Measurements from ENCODE around the gene CHCHD10.

CHCHD10 gene

DNA sequence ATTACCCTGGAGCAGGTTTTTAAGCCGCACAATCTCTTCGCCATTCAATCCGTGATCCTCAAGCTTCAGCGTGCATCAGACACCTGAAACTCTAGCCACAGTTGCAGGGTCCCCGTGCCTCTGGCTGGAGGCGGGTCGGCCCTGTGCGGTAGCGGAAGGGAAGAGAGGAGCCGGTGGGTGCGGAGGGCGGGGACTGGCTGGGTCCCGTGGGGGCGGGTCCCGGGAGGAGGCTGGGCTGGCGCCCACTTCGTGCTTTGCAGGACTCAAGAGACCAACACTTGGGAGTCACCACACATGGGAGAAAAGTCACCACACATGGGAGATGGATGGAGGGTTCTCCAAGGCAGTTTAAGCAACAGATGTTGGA lies 4.2 kb downstream of the CHCHD10 start:
- peak overlapping the region in 6 of 7 experiments; percentile 10 to 73 (median 47) for H3K4me3 ChIP-seq (ENCODE audit: control insufficient read depth in 1 of 7, extremely low read depth in 1 of 7, insufficient read depth in 4 of 7, low read depth in 2 of 7, low read length in 6 of 7)
- DNase-seq = peak in 2 of 3 donors; percentile 40 to 49
- 13% methylated on average over 15 of the region's 17 CpGs for WGBS (ENCODE audit: insufficient coverage)
- POLR2A ChIA-PET = no interaction called here
- no peak overlapping the region for H3K27ac ChIP-seq (ENCODE audit: insufficient read depth in 1 of 2, low read depth in 1 of 2, low read length in 2 of 2, poor library complexity in 1 of 2, severe bottlenecking in 2 of 2)
- no peaks in the 10 kb centered on the region for H3K9me3 ChIP-seq (ENCODE audit: control extremely low read depth in 1 of 5, control insufficient read depth in 4 of 5, insufficient read depth in 2 of 5, low read depth in 1 of 5, low read length in 4 of 5)
- no peaks in the 10 kb centered on the region for H3K27me3 ChIP-seq (replicated peaks in 2 of 5; ENCODE audit: control insufficient read depth in 4 of 5, insufficient read depth in 5 of 5, low read length in 4 of 5)
- H3K4me1 ChIP-seq (ENCODE audit: control extremely low read depth in 1 of 4, control insufficient read depth in 4 of 4, insufficient read depth in 4 of 4, low read length in 3 of 4) = peaks cover 5 to 54% (median 44%) of the 10 kb centered on the region in 4 experiments
- CTCF ChIA-PET = interaction anchor here (0.9 to 1.9 kb wide), 3 partner anchors 10 to 86 kb away, joined by 3 to 6 read pairs (median 6); partner anchors contain the start of gene SMARCB1
- peaks cover 0 to 21% (median 0%) of the 10 kb centered on the region in 4 experiments for H3K36me3 ChIP-seq (ENCODE audit: control insufficient read depth in 4 of 4, insufficient read depth in 4 of 4, low read length in 3 of 4)

DNA sequence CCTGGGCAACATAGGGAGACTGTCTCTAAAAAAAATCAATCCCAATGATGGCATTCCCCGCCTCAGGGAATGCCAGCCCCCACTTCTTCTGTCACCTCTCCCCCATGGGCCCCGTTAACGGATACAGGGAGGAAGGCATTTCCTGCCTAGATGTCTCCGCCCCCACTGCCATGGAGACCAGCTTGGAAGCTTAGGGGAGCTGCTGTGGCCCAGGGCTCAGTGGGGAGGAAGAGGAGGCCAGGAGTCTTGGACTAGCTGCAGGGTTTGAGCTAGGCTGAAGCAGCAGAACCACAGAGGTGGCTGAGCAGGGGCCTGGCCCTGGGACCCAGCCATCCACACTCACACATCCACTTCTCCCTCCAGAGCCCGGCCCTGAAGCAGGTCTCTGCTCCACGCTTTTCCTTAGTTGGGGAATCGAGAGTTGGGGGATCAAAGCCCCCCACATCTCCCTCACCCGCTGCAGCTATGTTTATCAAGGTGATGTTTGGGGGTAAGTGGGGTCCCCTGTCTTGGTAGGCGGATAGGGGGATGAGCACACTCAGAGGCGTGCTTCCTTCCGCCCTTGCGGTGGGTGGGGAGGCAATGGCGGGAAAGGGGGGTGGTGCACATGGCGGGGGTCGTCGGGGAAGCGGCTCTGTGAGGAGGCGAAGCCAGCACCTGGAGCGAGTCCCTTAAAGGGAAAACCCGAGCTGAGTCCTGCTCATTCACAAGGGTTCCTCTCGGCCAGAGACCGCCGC lies 4.8 kb downstream of the CHCHD10 start, which contains the start of gene C22orf15:
Gene C22orf15, plus strand, starts transcription at position 149 of the 737 bp plus-strand sequence. Its CDS starts 317 bp downstream, at position 466.
- H3K27me3 ChIP-seq (replicated peaks in 2 of 5; ENCODE audit: control insufficient read depth in 4 of 5, insufficient read depth in 5 of 5, low read length in 4 of 5) = no peaks in the 10 kb centered on the region
- CTCF ChIA-PET = interaction anchor here (0.9 to 1.9 kb wide), 4 partner anchors 10 to 87 kb away, joined by 3 to 6 read pairs (median 6); partner anchors contain the start of gene SMARCB1
- DNase-seq = peak in 1 of 3 donors; percentile 36
- peaks cover 5 to 49% (median 38%) of the 10 kb centered on the region in 4 experiments for H3K4me1 ChIP-seq (ENCODE audit: control extremely low read depth in 1 of 4, control insufficient read depth in 4 of 4, insufficient read depth in 4 of 4, low read length in 3 of 4)
- 4% methylated on average over 16 of the region's 23 CpGs for WGBS (ENCODE audit: insufficient coverage)
- H3K9me3 ChIP-seq (ENCODE audit: control extremely low read depth in 1 of 5, control insufficient read depth in 4 of 5, insufficient read depth in 2 of 5, low read depth in 1 of 5, low read length in 4 of 5) = no peaks in the 10 kb centered on the region
- peak within 1 kb of the TSS in 6 of 7 experiments; percentile 10 to 73 (median 47) for H3K4me3 ChIP-seq (ENCODE audit: control insufficient read depth in 1 of 7, extremely low read depth in 1 of 7, insufficient read depth in 4 of 7, low read depth in 2 of 7, low read length in 6 of 7)
- peaks cover 0 to 21% (median 0%) of the 10 kb centered on the region in 4 experiments for H3K36me3 ChIP-seq (ENCODE audit: control insufficient read depth in 4 of 4, insufficient read depth in 4 of 4, low read length in 3 of 4)
- POLR2A ChIA-PET = no interaction called here
- H3K27ac ChIP-seq (ENCODE audit: insufficient read depth in 1 of 2, low read depth in 1 of 2, low read length in 2 of 2, poor library complexity in 1 of 2, severe bottlenecking in 2 of 2) = no peak within 1 kb of the TSS

DNA sequence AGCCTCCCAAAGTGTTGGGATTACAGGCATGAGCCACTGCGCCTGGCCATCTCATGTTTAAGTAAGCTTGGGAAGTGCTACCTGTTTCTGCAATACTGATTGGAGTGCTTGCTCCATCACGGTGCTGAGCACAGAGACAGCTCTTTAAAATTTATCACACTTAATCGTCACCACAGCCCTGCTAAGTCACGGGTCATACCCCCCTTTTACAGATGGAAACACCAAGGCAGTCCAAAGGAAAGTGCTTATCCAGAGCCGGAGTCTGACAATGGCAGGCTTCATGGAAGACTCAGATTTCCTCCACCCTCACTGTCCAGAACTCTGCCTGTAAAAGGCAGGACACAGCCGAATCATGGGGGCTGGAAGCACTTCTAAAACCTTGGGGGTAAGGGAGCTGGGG lies 7.7 kb downstream of the CHCHD10 start:
- Histone ChIP-seq H3K27ac (ENCODE audit: insufficient read depth in 1 of 2, low read depth in 1 of 2, low read length in 2 of 2, poor library complexity in 1 of 2, severe bottlenecking in 2 of 2) (no peak overlapping the region), H3K27me3 (replicated peaks in 2 of 5; ENCODE audit: control insufficient read depth in 4 of 5, insufficient read depth in 5 of 5, low read length in 4 of 5) (no peaks in the 10 kb centered on the region), H3K4me1 (ENCODE audit: control extremely low read depth in 1 of 4, control insufficient read depth in 4 of 4, insufficient read depth in 4 of 4, low read length in 3 of 4) (peaks cover 5 to 41% (median 32%) of the 10 kb centered on the region in 4 experiments), H3K36me3 (ENCODE audit: control insufficient read depth in 4 of 4, insufficient read depth in 4 of 4, low read length in 3 of 4) (peaks cover 0 to 12% (median 0%) of the 10 kb centered on the region in 4 experiments), H3K4me3 (ENCODE audit: control insufficient read depth in 1 of 7, extremely low read depth in 1 of 7, insufficient read depth in 4 of 7, low read depth in 2 of 7, low read length in 6 of 7) (no peak overlapping the region), H3K9me3 (ENCODE audit: control extremely low read depth in 1 of 5, control insufficient read depth in 4 of 5, insufficient read depth in 2 of 5, low read depth in 1 of 5, low read length in 4 of 5) (no peaks in the 10 kb centered on the region)
- no peak for DNase-seq
- ChIA-PET CTCF (interaction anchor here (7.2 kb wide), 1 partner anchor 8 kb away, joined by 36 read pairs; the partner anchor contains the start of gene CHCHD10), POLR2A (no interaction called here)
- WGBS (ENCODE audit: insufficient coverage) = 95% methylated on average over 6 of the region's 6 CpGs

DNA sequence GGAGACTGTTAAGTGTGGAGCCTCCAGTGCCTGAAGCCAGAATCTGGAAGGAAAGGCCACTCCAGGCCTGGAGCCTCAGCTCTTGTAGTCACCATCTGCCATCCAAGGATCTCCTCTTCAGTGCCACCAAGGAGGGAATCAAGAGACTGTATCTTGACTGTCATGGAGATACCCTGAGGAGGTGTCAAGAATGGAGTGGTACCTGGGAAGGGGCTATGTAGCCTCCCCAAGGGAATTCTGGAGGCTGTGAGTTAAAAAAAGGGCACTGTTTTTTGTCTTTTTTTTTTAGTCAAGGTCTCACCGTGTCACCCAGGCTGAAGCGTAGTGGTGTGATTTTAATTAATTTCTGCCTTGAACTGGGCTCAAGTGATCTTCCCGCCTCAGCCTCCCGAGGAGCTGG lies 8.2 kb downstream of the CHCHD10 start:
- CTCF ChIA-PET = interaction anchor here (7.2 kb wide), 1 partner anchor 9 kb away, joined by 36 read pairs; the partner anchor contains the start of gene CHCHD10

GRCh38 chr22:23756891-23757290 lies 10.9 kb downstream of the CHCHD10 start:
- Histone ChIP-seq H3K36me3 (ENCODE audit: control insufficient read depth in 4 of 4, insufficient read depth in 4 of 4, low read length in 3 of 4) (no peaks in the 10 kb centered on the region), H3K9me3 (ENCODE audit: control extremely low read depth in 1 of 5, control insufficient read depth in 4 of 5, insufficient read depth in 2 of 5, low read depth in 1 of 5, low read length in 4 of 5) (no peaks in the 10 kb centered on the region), H3K27me3 (replicated peaks in 2 of 5; ENCODE audit: control insufficient read depth in 4 of 5, insufficient read depth in 5 of 5, low read length in 4 of 5) (no peaks in the 10 kb centered on the region), H3K27ac (ENCODE audit: insufficient read depth in 1 of 2, low read depth in 1 of 2, low read length in 2 of 2, poor library complexity in 1 of 2, severe bottlenecking in 2 of 2) (no peak overlapping the region), H3K4me1 (ENCODE audit: control extremely low read depth in 1 of 4, control insufficient read depth in 4 of 4, insufficient read depth in 4 of 4, low read length in 3 of 4) (peaks cover 0 to 31% (median 20%) of the 10 kb centered on the region in 4 experiments), H3K4me3 (ENCODE audit: control insufficient read depth in 1 of 7, extremely low read depth in 1 of 7, insufficient read depth in 4 of 7, low read depth in 2 of 7, low read length in 6 of 7) (peak overlapping the region in 1 of 7 experiments; percentile 10)
- DNase-seq = peak in 2 of 3 donors; percentile 59 to 67
- ChIA-PET POLR2A (no interaction called here), CTCF (interaction anchor here (7.2 kb wide), 1 partner anchor 11 kb away, joined by 36 read pairs; the partner anchor contains the start of gene CHCHD10)
- WGBS (ENCODE audit: insufficient coverage) = 17% methylated on average over 3 of the region's 4 CpGs

More for the DNA sequence above, 8.2 kb downstream of the CHCHD10 start:
- Histone ChIP-seq H3K27ac (ENCODE audit: insufficient read depth in 1 of 2, low read depth in 1 of 2, low read length in 2 of 2, poor library complexity in 1 of 2, severe bottlenecking in 2 of 2) (no peak overlapping the region), H3K9me3 (ENCODE audit: control extremely low read depth in 1 of 5, control insufficient read depth in 4 of 5, insufficient read depth in 2 of 5, low read depth in 1 of 5, low read length in 4 of 5) (no peaks in the 10 kb centered on the region), H3K4me3 (ENCODE audit: control insufficient read depth in 1 of 7, extremely low read depth in 1 of 7, insufficient read depth in 4 of 7, low read depth in 2 of 7, low read length in 6 of 7) (no peak overlapping the region), H3K4me1 (ENCODE audit: control extremely low read depth in 1 of 4, control insufficient read depth in 4 of 4, insufficient read depth in 4 of 4, low read length in 3 of 4) (peaks cover 5 to 36% (median 29%) of the 10 kb centered on the region in 4 experiments), H3K36me3 (ENCODE audit: control insufficient read depth in 4 of 4, insufficient read depth in 4 of 4, low read length in 3 of 4) (peaks cover 0 to 7% (median 0%) of the 10 kb centered on the region in 4 experiments), H3K27me3 (replicated peaks in 2 of 5; ENCODE audit: control insufficient read depth in 4 of 5, insufficient read depth in 5 of 5, low read length in 4 of 5) (no peaks in the 10 kb centered on the region)
- POLR2A ChIA-PET = no interaction called here
- WGBS (ENCODE audit: insufficient coverage) = 97% methylated on average over 4 of the region's 4 CpGs
- DNase-seq = no peak

DNA sequence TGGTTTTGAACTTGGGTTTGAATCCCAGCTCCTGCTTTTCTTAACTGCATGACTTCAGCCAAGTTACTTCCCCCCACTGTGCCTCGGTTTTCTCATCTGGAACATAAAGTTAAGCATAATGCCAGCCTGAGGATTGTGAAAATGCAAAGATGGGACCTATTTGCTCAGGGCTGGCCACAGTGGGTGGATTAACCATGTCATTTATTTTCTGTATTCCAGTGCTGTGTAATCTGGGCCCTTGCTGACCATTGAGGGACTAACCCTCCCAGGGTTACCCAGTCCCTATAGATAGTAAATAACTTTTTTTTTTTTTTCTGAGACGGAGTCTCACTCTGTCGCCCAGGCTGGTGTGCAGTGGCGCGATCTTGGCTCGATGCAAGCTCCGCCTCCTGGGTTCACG lies 12.1 kb downstream of the CHCHD10 start:
- H3K4me1 ChIP-seq (ENCODE audit: control extremely low read depth in 1 of 4, control insufficient read depth in 4 of 4, insufficient read depth in 4 of 4, low read length in 3 of 4) = peaks cover 0 to 39% (median 28%) of the 10 kb centered on the region in 4 experiments
- CTCF ChIA-PET = interaction anchor here (1.0 to 7.2 kb wide), 3 partner anchors 13 to 96 kb away, joined by 3 to 36 read pairs (median 4); partner anchors contain the start of gene CHCHD10
- H3K4me3 ChIP-seq (ENCODE audit: control insufficient read depth in 1 of 7, extremely low read depth in 1 of 7, insufficient read depth in 4 of 7, low read depth in 2 of 7, low read length in 6 of 7) = no peak overlapping the region
- no peak overlapping the region for H3K27ac ChIP-seq (ENCODE audit: insufficient read depth in 1 of 2, low read depth in 1 of 2, low read length in 2 of 2, poor library complexity in 1 of 2, severe bottlenecking in 2 of 2)
- no peak for DNase-seq
- no peaks in the 10 kb centered on the region for H3K36me3 ChIP-seq (ENCODE audit: control insufficient read depth in 4 of 4, insufficient read depth in 4 of 4, low read length in 3 of 4)
- H3K27me3 ChIP-seq (replicated peaks in 2 of 5; ENCODE audit: control insufficient read depth in 4 of 5, insufficient read depth in 5 of 5, low read length in 4 of 5) = no peaks in the 10 kb centered on the region
- WGBS (ENCODE audit: insufficient coverage) = 100% methylated on average over 1 of the region's 8 CpGs
- POLR2A ChIA-PET = no interaction called here
- H3K9me3 ChIP-seq (ENCODE audit: control extremely low read depth in 1 of 5, control insufficient read depth in 4 of 5, insufficient read depth in 2 of 5, low read depth in 1 of 5, low read length in 4 of 5) = no peaks in the 10 kb centered on the region

Measured in common myeloid progenitor, CD34-positive (primary cell).